Measurements from ENCODE around the gene PEAK1.

Gene PEAK1

GRCh38 chr15:77402740-77403379 lies 17.0 kb downstream of the PEAK1 start:
- peak; percentile 87 for DNase-seq (ENCODE audit: low read depth)
- H3K4me3 ChIP-seq (replicated peaks; ENCODE audit: low read depth, low read length), result peak overlapping the region; percentile 5

GRCh38 chr15:77400258-77400657 lies 19.6 kb downstream of the PEAK1 start:
- DNase-seq (ENCODE audit: low read depth), result no peak
- TF ChIP-seq CTCF (IDR thresholded peaks at IDR 0.05; ENCODE audit: low read length, missing control alignments), result no peak
- no peak overlapping the region for H3K4me3 ChIP-seq (replicated peaks; ENCODE audit: low read depth, low read length)

More at GRCh38 chr15:77402740-77403379, 17.0 kb downstream of the PEAK1 start:
- TF ChIP-seq CTCF (IDR thresholded peaks at IDR 0.05; ENCODE audit: low read length, missing control alignments), result no peak

GRCh38 chr15:77398927-77399326 lies 21.0 kb downstream of the PEAK1 start:
- no peak overlapping the region for H3K4me3 ChIP-seq (replicated peaks; ENCODE audit: low read depth, low read length)
- DNase-seq (ENCODE audit: low read depth), result no peak
- no peak for TF ChIP-seq CTCF (IDR thresholded peaks at IDR 0.05; ENCODE audit: low read length, missing control alignments)

- no peak for TF ChIP-seq CTCF (IDR thresholded peaks at IDR 0.05; ENCODE audit: low read length, missing control alignments)
- DNase-seq (ENCODE audit: low read depth), result no peak
Measured at GRCh38 chr15:77396692-77397091, 23.2 kb downstream of the PEAK1 start.

GRCh38 chr15:77395013-77395774 lies 24.7 kb downstream of the PEAK1 start:
- no peak for DNase-seq (ENCODE audit: low read depth)
- no peak for TF ChIP-seq CTCF (IDR thresholded peaks at IDR 0.05; ENCODE audit: low read length, missing control alignments)
- H3K4me3 ChIP-seq (replicated peaks; ENCODE audit: low read depth, low read length), result no peak overlapping the region

More at GRCh38 chr15:77396692-77397091, 23.2 kb downstream of the PEAK1 start:
- no peak overlapping the region for H3K4me3 ChIP-seq (replicated peaks; ENCODE audit: low read depth, low read length)

GRCh38 chr15:77393471-77393840 lies 26.4 kb downstream of the PEAK1 start:
- DNase-seq (ENCODE audit: low read depth), result peak; percentile 17
- H3K4me3 ChIP-seq (replicated peaks; ENCODE audit: low read depth, low read length), result no peak overlapping the region
- no peak for TF ChIP-seq CTCF (IDR thresholded peaks at IDR 0.05; ENCODE audit: low read length, missing control alignments)
